B cell (primary cell): ENCODE data around the gene CENPQ.

Experiments used
- EZH2 ChIP-seq: IDR thresholded peaks from 2 replicates; pipeline ENCODE4 v1.6.1; 2012; ENCODE audit warnings: borderline replicate concordance, low read depth, mild to moderate bottlenecking, moderate library complexity, low read length; ENCODE audit not compliant: insufficient read depth, poor library complexity, severe bottlenecking
- TF ChIP-seq, protein P1 (sequence below): fragments of 200-600 bp; IDR thresholded peaks from one replicate; pipeline ENCODE4 v1.8.0; 2022; ENCODE audit warnings: antibody characterized with exemption, mild to moderate bottlenecking

GRCh38 chr6:49528571-49528970 is 65.4 kb downstream of the CENPQ start:
- TF ChIP-seq, protein P1, sequence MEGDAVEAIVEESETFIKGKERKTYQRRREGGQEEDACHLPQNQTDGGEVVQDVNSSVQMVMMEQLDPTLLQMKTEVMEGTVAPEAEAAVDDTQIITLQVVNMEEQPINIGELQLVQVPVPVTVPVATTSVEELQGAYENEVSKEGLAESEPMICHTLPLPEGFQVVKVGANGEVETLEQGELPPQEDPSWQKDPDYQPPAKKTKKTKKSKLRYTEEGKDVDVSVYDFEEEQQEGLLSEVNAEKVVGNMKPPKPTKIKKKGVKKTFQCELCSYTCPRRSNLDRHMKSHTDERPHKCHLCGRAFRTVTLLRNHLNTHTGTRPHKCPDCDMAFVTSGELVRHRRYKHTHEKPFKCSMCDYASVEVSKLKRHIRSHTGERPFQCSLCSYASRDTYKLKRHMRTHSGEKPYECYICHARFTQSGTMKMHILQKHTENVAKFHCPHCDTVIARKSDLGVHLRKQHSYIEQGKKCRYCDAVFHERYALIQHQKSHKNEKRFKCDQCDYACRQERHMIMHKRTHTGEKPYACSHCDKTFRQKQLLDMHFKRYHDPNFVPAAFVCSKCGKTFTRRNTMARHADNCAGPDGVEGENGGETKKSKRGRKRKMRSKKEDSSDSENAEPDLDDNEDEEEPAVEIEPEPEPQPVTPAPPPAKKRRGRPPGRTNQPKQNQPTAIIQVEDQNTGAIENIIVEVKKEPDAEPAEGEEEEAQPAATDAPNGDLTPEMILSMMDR, result no peak
- no peak for TF ChIP-seq EZH2
